Keratinocyte (primary cell): ENCODE results near the gene SETBP1. TPM values are rescaled to one million over a fixed set of nuclear protein-coding genes. Genes with fewer than 3 reads are reported as not detected.

Source experiments
- DNase-seq: peaks from one replicate; pipeline ENCODE4 v3.0.0-alpha.2; 2011; ENCODE audit warnings: low read depth, missing footprints, low spot score
- FAIRE-seq: peaks from 2 replicates; lab custom pipeline; 2011; peaks lifted over from hg19 to GRCh38; lab: Jason Lieb, UNC
- H2AFZ ChIP-seq: 2 replicates; pipeline ENCODE4 v1.6.0; 2012; ENCODE audit warnings: low read length, control low read depth, inconsistent platforms; ENCODE audit not compliant: control insufficient read depth
- H3K27ac ChIP-seq: 2 replicates; pipeline ENCODE4 v1.5.1; 2011; ENCODE audit warnings: low read length; ENCODE audit not compliant: control insufficient read depth, insufficient read depth
- H3K27me3 ChIP-seq: 3 replicates; pipeline ENCODE4 v1.6.0; 2011; ENCODE audit warnings: low read length; ENCODE audit not compliant: control insufficient read depth, insufficient read depth; ENCODE audit errors: extremely low read depth
- H3K36me3 ChIP-seq, 2 experiments: 2 replicates in 1 of 2; 3 replicates in 1 of 2; pipeline ENCODE4 v1.5.1; 2011; ENCODE audit warnings: low read length in 2 of 2, mild to moderate bottlenecking in 1 of 2; ENCODE audit not compliant: control insufficient read depth in 2 of 2, insufficient read depth in 2 of 2; ENCODE audit errors: extremely low read depth in 1 of 2
- H3K4me1 ChIP-seq: 3 replicates; pipeline ENCODE4 v1.5.1; 2011; ENCODE audit warnings: low read length; ENCODE audit not compliant: control insufficient read depth, insufficient read depth; ENCODE audit errors: extremely low read depth
- H3K4me2 ChIP-seq: 3 replicates; pipeline ENCODE4 v1.6.0; 2011; ENCODE audit warnings: low read depth, low read length; ENCODE audit not compliant: control insufficient read depth, insufficient read depth; ENCODE audit errors: extremely low read depth
- H3K4me3 ChIP-seq, 3 experiments: fragments of 200-600 bp in 1 of 3; sonication (generic) in 1 of 3; 2 replicates in 2 of 3; 3 replicates in 1 of 3; pipeline ENCODE4 v1.5.1; 2011 to 2016; ENCODE audit warnings: low read length in 3 of 3, mild to moderate bottlenecking in 3 of 3, control low read depth in 2 of 3, inconsistent platforms in 1 of 3, low read depth in 1 of 3, mixed read lengths in 1 of 3, mixed run types in 1 of 3, moderate library complexity in 1 of 3; ENCODE audit not compliant: control insufficient read depth in 2 of 3, insufficient read depth in 2 of 3; ENCODE audit errors: extremely low read depth in 1 of 3
- H3K79me2 ChIP-seq: 2 replicates; pipeline ENCODE4 v1.6.0; 2012; ENCODE audit warnings: low read length; ENCODE audit not compliant: control insufficient read depth, insufficient read depth
- H3K9ac ChIP-seq: 3 replicates; pipeline ENCODE4 v1.6.0; 2011; ENCODE audit warnings: low read length; ENCODE audit not compliant: control insufficient read depth, insufficient read depth; ENCODE audit errors: extremely low read depth
- H3K9me1 ChIP-seq: 3 replicates; pipeline ENCODE4 v1.6.0; 2011; ENCODE audit warnings: low read length; ENCODE audit not compliant: control insufficient read depth, insufficient read depth; ENCODE audit errors: extremely low read depth
- H3K9me3 ChIP-seq: 2 replicates; pipeline ENCODE4 v1.5.1; 2012; ENCODE audit warnings: low read depth, low read length; ENCODE audit not compliant: control insufficient read depth
- H4K20me1 ChIP-seq: 3 replicates; pipeline ENCODE4 v1.6.0; 2011; ENCODE audit warnings: low read length; ENCODE audit not compliant: control insufficient read depth, insufficient read depth; ENCODE audit errors: extremely low read depth
- EZH2 ChIP-seq: IDR thresholded peaks from one replicate; pipeline ENCODE4 v1.6.1; 2012; ENCODE audit warnings: inconsistent platforms, mild to moderate bottlenecking, low read length, moderate library complexity
- dilution Hi-C: fragments of 300-500 bp; cut with MboI; formaldehyde crosslinking; loops from one replicate; pipeline ENCODE4 v1.7.0; 2020; ENCODE audit warnings: low sequenced_read_pairs; ENCODE audit not compliant: extremely low pct_ligation_motif_present
- polyA plus RNA-seq, 5 experiments: library from polyadenylated mRNA; depleted of rRNA in 3 of 5; stranded (reverse) in 3 of 5; stranded (forward) in 1 of 5; unstranded in 1 of 5; fragments of >200 nt; gene quantifications; 1 replicate in 1 of 5; 2 replicates in 3 of 5; 3 replicates in 1 of 5; pipeline versions ENCODE4 v1.2.1 to v1.2.3, GENCODE V29; 2011 to 2012; ENCODE audit warnings: missing spikeins in 2 of 5, low read depth in 1 of 5, low replicate concordance in 1 of 5
- TF ChIP-seq, protein P1 (sequence below), 3 experiments: IDR thresholded peaks in 1 of 3; conservative IDR thresholded peaks in 1 of 3; optimal IDR thresholded peaks in 1 of 3; 2 replicates in 2 of 3; 3 replicates in 1 of 3; pipeline versions ENCODE3 to v1.5.1; 2011; ENCODE audit warnings: low read length in 3 of 3, mild to moderate bottlenecking in 3 of 3, moderate library complexity in 2 of 3, control low read depth in 1 of 3, inconsistent platforms in 1 of 3; ENCODE audit not compliant: insufficient read depth in 2 of 3; ENCODE audit errors: extremely low read depth in 1 of 3

SETBP1 gene
- polyA plus RNA-seq, 1 donor (not counting 4 experiments of a cell fraction or from before 2014, with no cell fraction given), result 3.3 TPM

- no peaks in the 10 kb centered on the region for H3K36me3 ChIP-seq
- TF ChIP-seq EZH2, result no peak
- TF ChIP-seq, protein P1, sequence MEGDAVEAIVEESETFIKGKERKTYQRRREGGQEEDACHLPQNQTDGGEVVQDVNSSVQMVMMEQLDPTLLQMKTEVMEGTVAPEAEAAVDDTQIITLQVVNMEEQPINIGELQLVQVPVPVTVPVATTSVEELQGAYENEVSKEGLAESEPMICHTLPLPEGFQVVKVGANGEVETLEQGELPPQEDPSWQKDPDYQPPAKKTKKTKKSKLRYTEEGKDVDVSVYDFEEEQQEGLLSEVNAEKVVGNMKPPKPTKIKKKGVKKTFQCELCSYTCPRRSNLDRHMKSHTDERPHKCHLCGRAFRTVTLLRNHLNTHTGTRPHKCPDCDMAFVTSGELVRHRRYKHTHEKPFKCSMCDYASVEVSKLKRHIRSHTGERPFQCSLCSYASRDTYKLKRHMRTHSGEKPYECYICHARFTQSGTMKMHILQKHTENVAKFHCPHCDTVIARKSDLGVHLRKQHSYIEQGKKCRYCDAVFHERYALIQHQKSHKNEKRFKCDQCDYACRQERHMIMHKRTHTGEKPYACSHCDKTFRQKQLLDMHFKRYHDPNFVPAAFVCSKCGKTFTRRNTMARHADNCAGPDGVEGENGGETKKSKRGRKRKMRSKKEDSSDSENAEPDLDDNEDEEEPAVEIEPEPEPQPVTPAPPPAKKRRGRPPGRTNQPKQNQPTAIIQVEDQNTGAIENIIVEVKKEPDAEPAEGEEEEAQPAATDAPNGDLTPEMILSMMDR (optimal IDR thresholded peaks at IDR 0.05 in 1 of 3, IDR thresholded peaks at IDR 0.05 in 1 of 3, conservative IDR thresholded peaks at IDR 0.05 in 1 of 3; ENCODE audit: extremely low read depth in 1 of 3, insufficient read depth in 2 of 3, low read length in 3 of 3), result no peak
- peaks cover 20% of the 10 kb centered on the region for H3K4me1 ChIP-seq
- no peak overlapping the region for H3K4me2 ChIP-seq
- H4K20me1 ChIP-seq, result no peaks in the 10 kb centered on the region
- no peaks in the 10 kb centered on the region for H3K79me2 ChIP-seq
- H3K4me3 ChIP-seq, result no peak overlapping the region
- DNase-seq, result no peak
- no peak overlapping the region for H2AFZ ChIP-seq
- H3K9me3 ChIP-seq, result no peaks in the 10 kb centered on the region
- FAIRE-seq, result no peak
- no peaks in the 10 kb centered on the region for H3K27me3 ChIP-seq
- H3K9ac ChIP-seq, result no peak overlapping the region
- no peaks in the 10 kb centered on the region for H3K9me1 ChIP-seq
- no peak overlapping the region for H3K27ac ChIP-seq
- dilution Hi-C loops, result no loop called here
Observed at GRCh38 chr18:44896846-44897245, 216.2 kb downstream of the SETBP1 start.

DNA sequence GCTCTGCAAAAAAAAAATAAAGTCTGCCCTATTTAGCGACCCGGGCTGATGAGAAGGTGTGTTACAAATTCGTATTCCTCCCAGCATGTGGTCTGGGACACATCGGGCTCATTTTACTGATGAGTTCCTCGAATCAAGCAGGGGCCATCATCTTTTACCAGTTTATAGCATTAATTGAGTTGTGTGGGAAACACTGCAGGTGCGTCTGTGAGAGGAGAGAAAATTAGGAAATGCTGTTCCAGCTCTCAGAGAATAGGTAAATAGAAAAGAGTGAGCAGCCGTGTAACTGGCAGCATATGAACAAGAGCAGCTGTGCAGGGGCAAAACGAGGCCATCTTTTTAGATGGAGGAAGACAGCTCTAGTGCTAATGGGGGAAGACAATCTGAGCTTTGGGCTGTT, 216.7 kb downstream of the SETBP1 start:
- no peaks in the 10 kb centered on the region for H3K27me3 ChIP-seq
- TF ChIP-seq, protein P1 (optimal IDR thresholded peaks at IDR 0.05 in 1 of 3, IDR thresholded peaks at IDR 0.05 in 1 of 3, conservative IDR thresholded peaks at IDR 0.05 in 1 of 3; ENCODE audit: extremely low read depth in 1 of 3, insufficient read depth in 2 of 3, low read length in 3 of 3), result no peak
- no peak for TF ChIP-seq EZH2
- no peak overlapping the region for H2AFZ ChIP-seq
- no peaks in the 10 kb centered on the region for H3K9me3 ChIP-seq
- H3K4me1 ChIP-seq, result peaks cover 20% of the 10 kb centered on the region
- no peak overlapping the region for H3K9ac ChIP-seq
- no peaks in the 10 kb centered on the region for H3K79me2 ChIP-seq
- FAIRE-seq (no peak), DNase-seq (no peak)
- dilution Hi-C loops, result no loop called here
- H4K20me1 ChIP-seq, result no peaks in the 10 kb centered on the region
- no peaks in the 10 kb centered on the region for H3K36me3 ChIP-seq
- no peak overlapping the region for H3K4me2 ChIP-seq
- H3K4me3 ChIP-seq, result no peak overlapping the region
- H3K27ac ChIP-seq, result no peak overlapping the region
- no peaks in the 10 kb centered on the region for H3K9me1 ChIP-seq
